Glomerular visceral epithelial cell (primary cell): ENCODE measurements around the gene NEK1.

ENCODE experiments used
- DNase-seq: peaks from one replicate; pipeline ENCODE4 v3.0.0-alpha.2; 2016; ENCODE audit errors: extremely low spot score

Gene NEK1

DNA sequence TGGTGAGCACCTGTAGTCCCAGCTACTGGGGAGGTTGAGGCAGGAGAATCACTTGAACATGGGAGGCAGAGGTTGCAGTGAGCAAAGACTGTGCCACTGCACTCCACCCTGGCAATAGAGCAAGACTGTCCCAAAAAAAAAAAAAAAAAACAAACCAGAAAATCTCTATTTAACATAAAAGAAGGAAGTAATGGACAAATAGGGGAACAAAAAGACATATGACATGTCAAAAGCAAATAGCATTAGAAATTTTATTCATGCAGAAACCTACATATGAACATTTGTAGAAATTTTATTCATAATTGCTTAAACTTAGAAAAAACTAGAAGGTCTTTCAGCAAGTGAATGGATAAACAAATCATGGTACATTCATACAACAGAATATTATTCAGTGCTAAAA lies 244.6 kb downstream of the NEK1 start:
- DNase-seq = no peak

DNA sequence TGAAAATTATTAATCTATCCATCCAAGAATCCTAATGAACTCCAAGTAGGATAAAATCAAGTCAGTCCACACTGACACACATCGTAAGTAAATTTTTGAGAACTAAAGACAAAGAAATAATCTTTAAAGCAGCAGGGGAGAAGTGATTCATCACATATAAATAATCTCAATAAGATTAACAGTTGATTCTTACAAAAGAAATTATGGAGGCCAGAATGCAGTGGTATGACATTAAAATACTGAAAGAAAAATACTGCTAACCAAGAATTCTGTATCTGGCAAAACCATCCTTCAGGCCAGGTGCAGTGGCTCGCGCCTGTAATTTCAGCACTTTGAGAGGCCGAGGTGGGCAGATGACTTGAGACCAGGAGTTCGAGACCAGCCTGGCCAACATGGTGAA lies 245.6 kb downstream of the NEK1 start:
- DNase-seq = no peak

DNA sequence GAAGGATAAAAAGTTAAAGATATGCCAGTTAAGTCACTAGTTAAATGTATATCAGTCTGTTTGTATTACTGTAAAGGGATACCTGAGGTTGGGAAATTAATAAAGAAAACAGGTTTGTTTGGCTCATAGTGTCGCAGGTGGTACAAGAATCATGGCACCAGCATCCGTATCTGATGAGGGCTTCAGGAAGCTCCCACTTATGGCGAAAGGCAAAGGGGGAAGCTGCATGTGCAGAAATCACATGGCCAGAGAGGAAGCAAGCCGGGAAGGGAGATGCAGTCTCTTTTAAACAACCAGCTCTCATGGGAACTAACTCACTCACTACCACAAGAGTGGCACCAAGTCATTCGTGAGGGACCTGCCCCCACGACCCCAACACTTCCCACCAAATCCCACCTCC lies 249.8 kb downstream of the NEK1 start:
- no peak for DNase-seq

DNA sequence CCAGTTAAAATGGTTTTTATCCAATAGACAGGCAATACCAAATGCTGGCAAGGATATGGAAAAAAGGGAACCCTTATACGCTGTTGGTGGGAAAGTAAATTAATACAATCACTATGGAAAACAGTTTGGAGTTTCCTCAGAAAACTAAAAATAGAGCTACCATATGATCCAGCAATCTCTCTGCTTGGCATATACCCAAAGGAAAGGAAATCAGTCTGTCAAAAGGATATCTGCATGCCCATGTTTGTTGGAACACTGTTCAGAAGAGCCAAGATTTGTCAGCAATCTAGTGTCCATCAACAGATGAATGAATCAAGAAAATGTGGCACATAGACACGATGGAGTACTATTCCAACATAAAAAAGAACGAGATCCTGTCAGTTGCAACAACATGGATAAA lies 250.6 kb downstream of the NEK1 start:
- DNase-seq = no peak

DNA sequence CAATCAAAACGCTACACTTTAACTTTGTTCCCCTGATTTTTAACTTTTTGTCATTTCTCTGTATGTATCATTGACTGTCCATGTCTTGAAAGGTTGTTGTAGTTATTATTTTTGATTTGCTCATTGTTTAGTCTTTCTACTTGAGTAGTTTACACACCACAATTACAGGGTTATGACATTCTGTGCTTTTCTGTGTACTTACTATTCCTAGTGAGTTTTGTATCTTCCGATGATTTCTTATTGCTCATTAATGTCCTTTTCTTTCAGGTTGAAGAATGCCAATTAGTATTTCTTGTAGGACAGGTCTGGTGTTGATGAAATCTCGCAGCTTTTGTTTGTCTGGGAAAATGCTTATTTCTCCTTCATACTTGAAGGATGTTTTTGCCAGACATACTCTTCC lies 252.4 kb downstream of the NEK1 start:
- DNase-seq = no peak

DNA sequence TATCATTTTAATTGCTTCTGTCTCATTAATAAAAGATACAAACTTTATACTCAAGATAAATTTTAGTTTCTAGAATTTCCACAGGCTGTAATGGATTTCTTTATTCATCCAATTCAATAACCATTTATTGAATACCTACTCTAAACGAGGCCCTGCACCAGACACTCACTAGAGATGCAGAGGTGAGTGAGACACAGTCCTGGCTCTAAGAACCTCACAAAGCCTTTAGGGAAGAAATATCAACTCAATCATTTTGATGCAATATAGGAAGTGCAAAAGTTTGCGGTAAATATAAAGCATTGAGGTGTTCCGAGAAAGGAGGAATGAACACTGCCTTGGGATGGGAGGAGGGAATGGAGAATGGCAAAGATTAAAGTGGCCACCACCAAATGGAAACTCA lies 260.0 kb downstream of the NEK1 start:
- no peak for DNase-seq

DNA sequence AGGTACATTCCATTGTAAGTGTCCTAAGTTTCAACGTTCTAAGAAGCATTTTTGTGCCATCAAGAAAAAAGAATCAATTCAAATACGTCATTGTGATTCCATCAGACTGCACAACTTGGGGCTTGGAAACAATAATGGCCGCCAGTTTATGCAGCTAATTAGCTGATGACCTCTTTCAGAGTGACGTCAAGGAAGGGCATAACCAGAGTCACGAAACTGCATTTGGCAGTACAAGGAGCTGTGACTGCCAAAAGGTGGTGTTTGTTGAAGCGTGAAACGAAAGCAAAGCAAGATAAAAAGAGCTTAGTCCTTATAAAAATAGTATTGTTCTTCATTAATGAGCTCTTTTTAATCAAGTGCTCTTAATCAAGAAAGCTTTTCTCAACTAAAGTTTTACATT lies 260.5 kb downstream of the NEK1 start:
- DNase-seq = no peak

DNA sequence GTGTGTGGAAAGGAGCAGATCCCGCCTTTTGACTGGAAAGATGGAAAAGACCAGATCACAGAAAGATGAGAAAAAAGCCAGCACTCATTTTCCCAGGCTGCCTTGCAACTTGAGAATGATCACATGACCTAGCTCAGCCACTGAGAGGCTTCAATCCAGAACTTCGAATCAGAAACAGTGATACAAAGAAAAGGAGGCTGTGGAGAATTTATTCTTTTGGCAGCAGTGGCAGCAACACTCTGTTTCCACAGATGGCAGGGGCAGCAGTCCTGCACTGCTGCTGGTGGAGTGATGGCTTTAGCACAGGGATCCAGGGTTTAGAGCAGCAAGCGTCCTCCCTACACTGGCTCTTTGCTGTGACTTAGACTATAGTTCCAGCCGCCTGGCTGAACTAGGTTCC lies 263.8 kb downstream of the NEK1 start:
- DNase-seq = no peak

DNA sequence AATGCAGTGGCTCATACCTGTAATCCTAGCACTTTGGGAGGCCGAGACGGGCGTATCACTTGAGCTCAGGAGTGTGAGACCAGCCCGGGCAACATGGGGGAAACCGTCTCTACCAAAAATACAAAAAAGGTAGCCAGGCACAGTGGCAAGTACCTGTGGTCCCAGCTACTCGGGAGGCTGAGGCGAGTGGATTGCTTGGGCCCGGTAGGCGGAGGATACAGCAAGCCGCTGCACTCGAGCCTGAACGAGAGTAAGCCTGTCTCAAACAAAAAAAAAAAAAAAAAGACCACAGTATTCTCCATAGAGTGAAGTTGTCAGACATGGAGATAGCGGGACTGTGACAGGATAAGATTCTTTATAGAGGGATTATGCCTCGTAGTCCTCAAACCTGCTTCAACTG lies 265.5 kb downstream of the NEK1 start:
- no peak for DNase-seq

DNA sequence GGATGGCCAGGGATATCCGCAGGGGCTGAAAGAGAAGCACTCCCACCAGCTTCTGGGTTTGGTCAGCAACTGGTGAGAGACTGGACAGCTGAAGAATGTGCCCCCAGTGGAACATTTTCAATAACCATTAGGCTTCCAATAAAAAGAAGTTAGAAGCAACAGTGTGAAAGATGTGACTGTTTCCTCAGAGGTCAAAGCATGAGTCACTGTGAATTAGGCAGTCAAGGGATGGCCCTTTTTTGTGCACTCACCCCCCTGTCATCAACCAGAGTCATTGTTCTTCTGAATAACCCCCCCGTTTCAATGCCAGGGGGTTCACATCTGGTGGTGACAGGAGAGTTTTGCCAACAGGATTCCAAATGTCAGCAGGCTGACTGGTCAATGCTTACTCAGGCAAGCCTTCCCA lies 267.1 kb downstream of the NEK1 start:
- peak; percentile 26 for DNase-seq
